HG03064 (cell line): ENCODE results near the gene RAB42.
"Not testable (repeated sequence)": the region's sequence is repeated elsewhere in the genome, so short reads cannot be mapped to it uniquely, and the experiment has no call there.

Experiments used
- ATAC-seq: cut with Tn5 transposase; IDR thresholded peaks from one replicate; pipeline ENCODE4 v1.9.1; 2021; ENCODE audit warnings: low read depth; ENCODE audit not compliant: unreplicated experiment

Gene RAB42

GRCh38 chr1:28591708-28592320 lies at the start of gene RAB42:
Gene RAB42 (plus strand): TSS chr1:28592265. CDS start chr1:28592512, 247 bp downstream.
- ATAC-seq: no peak

DNA sequence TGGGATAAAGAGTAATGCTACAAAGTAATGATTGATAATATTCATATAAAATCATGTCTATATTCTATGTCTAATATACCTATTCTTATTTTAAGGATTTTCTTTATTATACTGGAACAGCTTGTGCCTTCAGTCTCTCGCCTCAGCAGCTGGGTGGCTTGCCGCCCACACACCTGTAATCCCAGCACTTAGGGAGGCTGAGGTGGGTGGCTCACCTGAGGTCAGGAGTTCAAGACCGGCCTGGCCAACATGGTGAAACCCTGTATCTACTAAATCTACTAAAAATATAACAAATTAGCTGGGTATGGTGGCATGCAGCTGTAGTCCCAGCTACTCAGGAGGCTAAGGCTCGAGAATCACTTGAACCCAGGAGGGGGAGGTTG lies 46.8 kb upstream of the RAB42 start:
- ATAC-seq: no peak

DNA sequence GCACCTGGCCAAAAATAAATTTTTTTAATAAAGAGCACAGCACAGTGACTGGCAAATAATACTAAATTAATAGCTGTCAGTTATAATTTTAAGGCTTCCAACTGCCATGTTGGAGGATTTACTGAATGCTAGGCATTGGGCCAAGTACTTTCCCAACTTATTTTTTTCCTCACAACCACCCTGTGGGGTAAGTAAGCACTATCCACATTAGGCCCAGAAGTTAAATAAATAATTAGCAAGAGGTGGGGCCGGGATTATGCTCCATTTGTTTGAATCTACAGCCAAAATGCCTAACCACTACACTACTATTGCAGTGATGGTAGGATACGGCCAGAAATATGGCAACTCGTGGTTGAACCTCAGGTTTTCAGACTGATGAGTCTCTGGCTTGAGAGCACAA lies 43.7 kb upstream of the RAB42 start:
- ATAC-seq: no peak

DNA sequence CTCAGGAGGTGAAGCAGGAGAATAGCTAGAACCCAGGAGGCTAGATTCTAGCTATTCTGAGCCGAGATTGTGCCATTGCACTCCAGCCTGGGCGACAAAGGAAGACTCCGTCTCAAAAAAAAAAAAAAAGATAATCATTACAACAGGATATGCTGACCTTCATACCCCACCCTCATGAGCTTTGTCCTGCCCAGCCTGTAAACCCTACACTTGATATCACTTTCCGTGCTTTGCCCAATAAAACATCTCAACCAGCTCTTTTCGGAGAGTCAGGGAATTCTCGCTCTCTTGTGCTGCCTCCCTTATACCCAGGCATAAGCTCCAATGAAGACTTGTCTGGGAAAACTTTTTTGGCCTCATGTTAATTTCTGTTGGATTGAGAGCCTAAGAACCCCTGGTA lies 40.7 kb upstream of the RAB42 start:
- ATAC-seq: no peak

DNA sequence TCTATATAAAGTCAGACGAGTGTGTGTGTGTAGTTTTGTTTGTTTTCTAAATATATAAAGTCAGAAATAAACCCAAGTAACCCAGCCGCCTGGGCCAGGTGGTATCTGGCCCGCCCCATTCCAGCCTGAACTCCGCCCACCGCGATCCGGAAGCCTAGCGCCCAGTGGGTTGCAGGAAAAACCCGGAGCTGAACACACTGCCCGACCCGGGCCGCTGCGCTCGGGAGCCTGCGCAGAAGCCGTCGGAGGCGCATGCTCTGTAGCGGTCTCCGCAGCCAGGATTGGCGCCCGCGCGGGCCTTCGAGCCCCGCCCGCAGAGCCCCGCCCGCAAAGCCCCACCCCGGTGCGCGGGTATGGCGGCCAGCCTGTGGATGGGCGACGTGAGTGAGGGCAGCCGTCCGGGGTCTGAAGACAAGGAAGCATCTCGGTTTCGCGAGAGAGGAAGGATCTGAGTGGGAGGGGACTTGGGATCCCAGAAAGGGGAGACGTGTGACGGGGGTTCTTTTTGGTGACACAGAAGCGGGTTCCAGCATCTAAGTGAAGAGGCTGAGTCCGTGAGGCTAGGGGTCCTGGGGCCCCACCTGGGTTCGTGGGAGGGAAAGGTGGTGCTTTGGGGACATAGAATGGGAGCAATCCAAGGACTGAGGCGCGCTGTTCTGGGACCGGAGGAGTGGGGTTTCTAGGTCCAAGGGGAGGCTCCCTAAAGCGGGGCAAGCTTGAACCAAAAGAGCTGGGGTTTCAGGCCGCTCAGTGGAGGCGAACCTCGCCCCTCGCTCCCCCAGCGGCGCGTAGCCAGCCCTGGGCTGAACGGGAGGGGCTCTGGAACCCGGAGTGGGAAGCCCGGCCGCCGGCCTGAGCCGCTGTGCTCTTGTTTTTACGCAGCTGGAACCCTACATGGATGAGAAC lies 39.1 kb upstream of the RAB42 start, which contains the start of gene TRNAU1AP:
Gene TRNAU1AP (plus strand): TSS at position 328 of the 906 bp plus-strand sequence. CDS start 26 bp downstream, at position 354.
- peak; percentile 94 for ATAC-seq

DNA sequence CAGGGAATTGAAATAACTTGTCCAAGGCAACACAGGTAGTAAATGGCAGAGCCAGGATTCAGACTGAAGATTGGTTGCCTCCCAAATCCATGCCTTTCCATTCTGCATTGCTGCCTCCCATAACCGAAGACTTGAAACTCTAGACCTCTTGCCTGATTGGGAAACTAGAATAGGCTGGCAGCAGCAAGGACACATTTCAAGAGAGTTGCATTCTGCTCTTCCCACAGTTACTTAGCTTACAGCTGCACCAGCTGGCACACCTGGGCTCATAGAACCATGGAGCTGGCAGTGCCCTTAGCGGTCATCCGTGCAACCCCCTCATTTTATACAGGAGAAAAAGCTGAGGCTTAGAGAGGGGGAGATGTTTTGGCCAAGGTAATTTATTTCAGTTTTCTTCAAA lies 31.2 kb upstream of the RAB42 start:
- ATAC-seq: no peak

GRCh38 chr1:28564310-28564709 lies 27.8 kb upstream of the RAB42 start:
- ATAC-seq: no peak

GRCh38 chr1:28565040-28565439 lies 27.0 kb upstream of the RAB42 start:
- ATAC-seq: no peak

DNA sequence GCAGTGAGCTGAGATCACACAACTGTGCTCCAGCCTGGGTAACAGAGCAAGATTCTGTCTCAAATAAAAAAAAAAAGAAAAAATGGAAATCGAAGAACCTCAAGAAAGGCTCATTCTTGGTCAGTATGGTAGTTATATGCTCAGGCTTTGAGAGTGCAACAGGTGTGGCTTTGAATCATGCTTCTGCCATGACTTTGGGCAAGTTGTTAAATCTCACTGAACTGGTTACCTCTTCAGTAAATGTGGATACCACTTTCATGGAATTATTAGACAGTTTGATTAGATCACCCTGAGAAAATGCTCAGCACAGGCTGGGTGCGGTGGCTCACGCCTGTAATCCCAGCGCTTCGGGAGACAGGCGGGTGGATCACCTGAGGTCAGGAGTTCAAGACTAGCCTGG lies 26.3 kb upstream of the RAB42 start:
- no peak for ATAC-seq

GRCh38 chr1:28566931-28567330 lies 25.1 kb upstream of the RAB42 start:
- ATAC-seq: no peak

DNA sequence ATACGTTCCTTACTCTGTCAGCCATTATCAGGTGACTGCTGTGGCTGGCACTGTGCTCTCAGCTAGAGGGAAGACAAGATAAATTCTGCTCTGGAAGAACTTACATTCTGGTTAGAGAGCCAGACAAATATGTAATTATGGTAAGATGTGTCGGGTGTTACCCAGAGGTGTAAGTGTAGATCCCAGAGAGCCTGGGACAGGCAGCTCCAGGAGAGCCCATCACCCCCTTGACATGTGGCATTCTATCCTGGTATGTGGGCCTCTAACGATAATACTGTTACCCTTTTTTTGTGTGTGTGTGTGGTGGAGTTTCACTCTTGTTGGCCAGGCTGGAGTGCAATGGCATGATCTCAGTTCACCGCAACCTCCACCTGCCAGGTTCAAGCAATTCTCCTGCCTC lies 20.2 kb upstream of the RAB42 start:
- no peak for ATAC-seq

DNA sequence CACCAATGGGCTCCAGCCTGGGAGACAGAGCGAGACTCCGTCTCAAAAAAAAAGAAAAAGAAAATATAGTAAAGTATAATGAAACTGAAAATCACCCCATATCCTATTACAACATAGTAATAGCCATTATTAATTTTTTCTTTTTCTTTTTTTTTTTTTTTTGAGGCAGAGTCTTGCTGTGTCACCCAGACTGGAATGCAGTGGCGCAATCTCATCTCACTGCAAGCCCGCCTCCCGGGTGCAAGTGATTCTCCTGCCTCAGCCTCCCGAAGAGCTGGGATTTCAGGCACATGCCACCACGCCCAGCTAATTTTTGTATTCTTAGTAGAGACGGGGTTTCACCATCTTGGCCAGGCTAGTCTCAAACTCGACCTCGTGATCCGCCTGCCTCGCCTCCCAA lies 19.2 kb upstream of the RAB42 start:
- not testable (repeated sequence) for ATAC-seq

GRCh38 chr1:28573564-28573963 lies 18.5 kb upstream of the RAB42 start:
- no peak for ATAC-seq

- no peak for ATAC-seq
These were observed 14.9 kb upstream of the RAB42 start for GRCh38 chr1:28577052-28577678.

GRCh38 chr1:28577738-28578536 lies 14.1 kb upstream of the RAB42 start:
- ATAC-seq: no peak

- no peak for ATAC-seq
These were observed 13.3 kb upstream of the RAB42 start for GRCh38 chr1:28578696-28579218.

DNA sequence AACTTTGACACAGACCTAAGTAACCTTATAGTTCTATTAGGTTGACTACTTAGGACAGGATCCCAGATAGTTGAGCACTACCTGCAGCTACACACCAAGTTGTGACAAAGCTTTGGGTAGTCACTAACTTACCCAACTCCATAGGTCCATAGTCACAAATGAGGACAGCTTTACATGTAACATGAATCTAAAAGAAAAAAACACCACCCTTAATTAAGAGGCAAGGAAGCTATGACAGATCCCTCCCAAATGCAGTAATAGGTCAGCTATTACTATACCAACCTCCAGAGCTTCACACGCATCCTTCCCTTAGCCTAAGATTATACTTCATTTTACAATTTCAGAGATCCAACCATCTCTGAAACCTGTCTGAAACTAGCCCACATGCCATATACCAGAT lies 12.7 kb upstream of the RAB42 start:
- ATAC-seq: no peak

DNA sequence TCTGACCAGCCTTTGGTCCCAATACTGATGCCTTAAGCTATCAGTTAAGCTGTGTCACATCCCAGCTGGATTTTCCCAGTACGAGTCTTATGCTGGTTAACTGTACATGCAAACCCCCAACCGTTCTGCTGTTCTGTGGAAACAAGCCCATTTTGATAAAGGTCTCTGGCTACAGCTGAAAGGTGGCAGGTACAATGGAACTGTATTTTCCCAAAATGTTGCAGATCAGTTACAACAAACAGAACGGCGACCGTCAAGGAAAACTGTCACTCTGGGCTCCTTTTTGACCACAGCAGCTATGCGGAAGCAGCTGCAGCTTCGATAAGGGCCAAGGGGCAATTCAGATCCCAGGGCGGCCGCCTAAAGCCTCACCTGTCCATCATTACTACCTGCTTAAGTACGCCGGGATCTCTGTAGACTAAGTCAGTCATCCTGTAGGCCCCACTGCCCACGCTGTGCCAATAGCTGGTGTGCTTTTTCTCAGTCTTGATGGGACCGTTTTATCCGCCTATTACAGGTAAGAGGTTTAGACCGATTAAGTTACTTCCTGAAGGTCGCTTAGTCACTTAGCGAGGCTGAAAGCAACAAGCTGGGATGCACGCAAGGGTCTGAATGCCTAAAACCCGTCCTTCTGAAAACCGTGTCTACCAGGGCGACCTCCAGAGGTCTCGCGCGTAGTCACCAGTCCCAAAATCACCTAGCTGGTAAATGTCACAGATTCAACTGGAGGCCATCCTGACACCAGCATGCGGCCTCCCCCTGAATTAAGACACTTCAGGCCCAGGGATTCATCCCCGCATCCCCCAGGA lies 11.1 kb upstream of the RAB42 start:
- peak; percentile 13 for ATAC-seq

GRCh38 chr1:28581531-28582247 lies 10.4 kb upstream of the RAB42 start:
- ATAC-seq: peak; percentile 73
